GM18858 (cell line): Measurements from ENCODE around the gene AMH.

Experiments
- ATAC-seq: cut with Tn5 transposase; IDR thresholded peaks from one replicate; pipeline ENCODE4 v1.9.1; 2021; ENCODE audit not compliant: unreplicated experiment

Gene AMH

GRCh38 chr19:2282862-2283237 is 33.7 kb downstream of the AMH start:
- ATAC-seq, result no peak

GRCh38 chr19:2283835-2284507 is 34.8 kb downstream of the AMH start:
- ATAC-seq, result no peak

GRCh38 chr19:2286402-2287140 is 37.4 kb downstream of the AMH start:
- no peak for ATAC-seq

- no peak for ATAC-seq
Measured at GRCh38 chr19:2287585-2288337, 38.6 kb downstream of the AMH start.

GRCh38 chr19:2288338-2288817 is 39.3 kb downstream of the AMH start:
- ATAC-seq, result no peak

DNA sequence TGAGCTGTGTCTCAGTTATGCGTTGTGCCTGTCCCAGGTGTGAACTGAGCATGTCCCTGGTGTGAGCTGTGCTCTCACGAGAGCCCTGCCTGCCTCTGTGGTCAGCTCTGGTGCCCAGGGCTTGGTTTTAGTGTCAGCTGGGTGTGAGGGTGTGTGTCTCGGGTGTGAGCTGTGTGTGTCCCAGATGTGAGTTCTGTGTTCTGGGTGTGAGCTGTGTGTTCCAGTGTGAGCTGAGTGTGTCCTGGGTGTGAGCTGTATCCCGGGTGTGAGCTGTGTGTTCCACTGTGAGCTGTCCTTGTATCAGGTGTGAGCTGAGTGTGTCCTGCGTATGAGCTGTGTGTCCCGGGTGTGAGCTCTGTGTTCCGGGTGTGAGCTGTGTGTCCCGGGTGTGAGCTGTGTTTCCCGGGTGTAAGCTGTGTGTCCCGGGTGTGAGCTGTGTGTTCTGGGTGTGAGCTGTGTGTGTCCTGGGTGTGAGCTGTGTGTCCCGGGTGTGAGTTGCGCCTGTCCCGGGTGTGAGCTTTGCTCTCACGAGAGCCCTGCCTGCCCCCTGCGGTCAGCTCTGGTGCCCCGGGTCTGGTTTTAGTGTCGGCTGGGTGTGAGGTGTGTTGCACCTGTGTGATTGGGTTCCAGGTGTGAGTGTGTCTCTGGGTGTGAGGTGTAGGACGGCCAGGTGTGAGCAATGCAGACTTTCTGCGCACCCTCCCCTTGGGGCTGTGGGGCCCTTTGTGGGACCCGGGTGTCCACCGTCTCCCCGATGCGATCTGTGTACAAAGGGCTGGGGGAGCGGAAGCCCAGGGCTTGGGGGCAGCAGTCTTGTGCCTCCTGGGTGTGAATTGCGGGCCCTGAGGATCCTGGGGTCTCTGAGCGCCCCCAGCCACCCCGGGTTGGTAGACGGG is 39.9 kb downstream of the AMH start:
- no peak for ATAC-seq

DNA sequence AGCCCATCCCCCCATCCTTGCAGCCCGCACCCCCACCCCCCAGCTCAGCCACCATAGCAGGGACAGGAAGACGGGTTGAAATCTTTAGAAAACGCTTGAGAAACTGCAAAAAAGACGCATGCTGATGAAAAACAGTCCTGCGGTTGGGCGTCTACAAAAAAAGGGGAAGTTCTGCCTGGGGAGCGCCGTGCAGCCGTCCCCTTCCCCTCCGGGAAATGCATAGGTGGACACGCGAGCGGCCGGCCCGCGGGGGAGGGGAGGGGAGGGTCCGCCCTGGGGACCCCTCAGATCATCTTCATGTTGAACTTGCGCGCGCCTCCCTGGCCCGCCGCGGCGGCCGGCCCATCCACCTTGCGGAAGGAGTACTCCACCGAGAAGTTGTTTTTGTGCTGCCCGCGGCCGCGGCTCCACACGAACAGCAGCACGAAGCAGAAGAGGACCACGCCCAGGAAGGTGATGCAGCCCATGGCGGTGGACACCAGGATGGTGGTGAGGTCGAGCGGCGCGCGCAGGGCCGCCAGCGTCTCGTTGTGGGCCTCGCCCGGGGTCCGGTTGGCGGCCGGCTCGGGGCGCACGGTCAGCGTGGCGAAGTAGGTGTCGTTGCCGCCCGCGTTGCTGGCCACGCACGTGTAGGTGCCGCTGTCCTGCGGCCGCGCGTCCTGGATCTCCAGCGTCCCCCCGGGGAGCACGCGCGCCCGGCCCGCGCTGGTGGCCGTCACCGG is 40.8 kb downstream of the AMH start:
- no peak for ATAC-seq

GRCh38 chr19:2290441-2291184 is 41.5 kb downstream of the AMH start:
- no peak for ATAC-seq

GRCh38 chr19:2291185-2291751 is 42.1 kb downstream of the AMH start:
- ATAC-seq, result no peak

- ATAC-seq, result no peak
Measured at GRCh38 chr19:2294687-2295335, 45.7 kb downstream of the AMH start.

- ATAC-seq, result no peak
Measured at GRCh38 chr19:2296141-2296540, 47.0 kb downstream of the AMH start.

- ATAC-seq, result no peak
Measured at GRCh38 chr19:2300533-2300932, 51.4 kb downstream of the AMH start.
